Prostate gland (tissue), 2 donors: Measurements from ENCODE around the gene ORC5. TPM values are rescaled to one million over a fixed set of nuclear protein-coding genes. Genes with fewer than 3 reads are reported as not detected.

ENCODE experiments used
- DNase-seq: peaks from one replicate; pipeline ENCODE4 v3.0.0-alpha.2; 2019; ENCODE audit warnings: low spot score
- H3K27ac ChIP-seq, 2 donors: fragments of 200-600 bp; sonication (generic); 2 replicates each; pipeline ENCODE4 v1.5.1; 2017 to 2019
- H3K27me3 ChIP-seq: fragments of 200-600 bp; sonication (generic); replicated peaks from 2 replicates; pipeline ENCODE4 v1.5.1; 2019; ENCODE audit not compliant: insufficient read depth
- H3K36me3 ChIP-seq, 2 donors: fragments of 200-600 bp; sonication (generic); 1 replicate in 1 of 2; 2 replicates in 1 of 2; pipeline versions ENCODE4 v1.5.1 to v1.8.1; 2017 to 2019
- H3K4me1 ChIP-seq: fragments of 200-600 bp; sonication (generic); replicated peaks from 2 replicates; pipeline ENCODE4 v1.5.1; 2019
- H3K4me3 ChIP-seq, 2 donors: fragments of 200-600 bp; sonication (generic); 2 replicates each; pipeline ENCODE4 v1.5.1; 2017 to 2019
- H3K9me3 ChIP-seq: fragments of 200-600 bp; sonication (generic); 2 replicates; pipeline ENCODE4 v1.5.1; 2017
- POLR2A ChIP-seq: fragments of 450-650 bp; IDR thresholded peaks from one replicate; pipeline ENCODE4 v1.6.1; 2016; ENCODE audit warnings: antibody characterized with exemption, mild to moderate bottlenecking
- POLR2AphosphoS5 ChIP-seq: sonication (generic); formaldehyde crosslinking; IDR thresholded peaks from one replicate; pipeline ENCODE4 v1.6.1; 2017; ENCODE audit warnings: antibody characterized with exemption
- WGBS: methylation state at CpG from one replicate; pipeline ENCODE4 v1.1.5; 2018; 5-methylcytosine and 5-hydroxymethylcytosine counted together
- intact Hi-C: fragments of 100-400 bp; cut with DNase I; formaldehyde crosslinking; loops from one replicate; pipeline ENCODE4 v1.14.2; 2022
- total RNA-seq, 2 donors: library from RNA; depleted of rRNA; stranded (reverse); fragments of >200 nt; gene quantifications; one replicate each; pipeline ENCODE4 v1.1.0, GENCODE V29; 2016
- TF ChIP-seq, protein P1 (sequence below), 4 experiments: fragments of 200-600 bp in 2 of 4; fragments of 450-650 bp in 2 of 4; sonication (generic) in 2 of 4; IDR thresholded peaks; 1 replicate in 3 of 4; 2 replicates in 1 of 4; pipeline ENCODE4 v1.5.1; 2016 to 2019; ENCODE audit warnings: antibody characterized with exemption in 4 of 4, mild to moderate bottlenecking in 2 of 4, moderate library complexity in 2 of 4

The ORC5 gene
- total RNA-seq, 2 donors from 2014 or later = 31.6 to 50.5 TPM

DNA sequence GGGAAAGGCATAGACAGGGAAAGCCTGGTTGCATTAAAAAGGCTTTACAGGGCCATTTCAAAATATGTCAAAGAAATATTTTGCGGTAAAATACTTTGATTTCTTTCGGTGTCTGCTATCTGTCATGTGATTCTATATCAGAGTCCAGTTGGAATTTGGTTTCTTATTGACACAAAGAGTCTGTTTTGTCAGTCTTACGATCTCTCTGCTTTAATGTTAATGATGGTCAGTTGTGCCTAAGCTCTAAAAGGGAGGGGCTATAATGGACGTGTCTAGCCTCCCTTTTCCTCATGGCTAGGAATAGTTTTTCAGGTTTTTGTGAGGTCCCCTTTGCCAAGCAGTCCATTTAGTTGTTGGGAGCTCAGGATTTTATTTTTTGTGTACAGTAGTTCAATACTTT, 31.5 kb downstream of the ORC5 start:
- intact Hi-C loops = no loop called here
- TF ChIP-seq POLR2A (no peak), POLR2AphosphoS5 (no peak)
- TF ChIP-seq, protein P1, sequence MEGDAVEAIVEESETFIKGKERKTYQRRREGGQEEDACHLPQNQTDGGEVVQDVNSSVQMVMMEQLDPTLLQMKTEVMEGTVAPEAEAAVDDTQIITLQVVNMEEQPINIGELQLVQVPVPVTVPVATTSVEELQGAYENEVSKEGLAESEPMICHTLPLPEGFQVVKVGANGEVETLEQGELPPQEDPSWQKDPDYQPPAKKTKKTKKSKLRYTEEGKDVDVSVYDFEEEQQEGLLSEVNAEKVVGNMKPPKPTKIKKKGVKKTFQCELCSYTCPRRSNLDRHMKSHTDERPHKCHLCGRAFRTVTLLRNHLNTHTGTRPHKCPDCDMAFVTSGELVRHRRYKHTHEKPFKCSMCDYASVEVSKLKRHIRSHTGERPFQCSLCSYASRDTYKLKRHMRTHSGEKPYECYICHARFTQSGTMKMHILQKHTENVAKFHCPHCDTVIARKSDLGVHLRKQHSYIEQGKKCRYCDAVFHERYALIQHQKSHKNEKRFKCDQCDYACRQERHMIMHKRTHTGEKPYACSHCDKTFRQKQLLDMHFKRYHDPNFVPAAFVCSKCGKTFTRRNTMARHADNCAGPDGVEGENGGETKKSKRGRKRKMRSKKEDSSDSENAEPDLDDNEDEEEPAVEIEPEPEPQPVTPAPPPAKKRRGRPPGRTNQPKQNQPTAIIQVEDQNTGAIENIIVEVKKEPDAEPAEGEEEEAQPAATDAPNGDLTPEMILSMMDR (IDR thresholded peaks at IDR 0.05) = no peak
- no peaks in the 10 kb centered on the region for H3K4me1 ChIP-seq
- WGBS = 67% methylated on average over 4 of the region's 4 CpGs
- H3K9me3 ChIP-seq = no peaks in the 10 kb centered on the region
- H3K27me3 ChIP-seq = no peaks in the 10 kb centered on the region
- H3K36me3 ChIP-seq = no peaks in the 10 kb centered on the region
- H3K27ac ChIP-seq = no peak overlapping the region
- no peak overlapping the region for H3K4me3 ChIP-seq
- DNase-seq = no peak

DNA sequence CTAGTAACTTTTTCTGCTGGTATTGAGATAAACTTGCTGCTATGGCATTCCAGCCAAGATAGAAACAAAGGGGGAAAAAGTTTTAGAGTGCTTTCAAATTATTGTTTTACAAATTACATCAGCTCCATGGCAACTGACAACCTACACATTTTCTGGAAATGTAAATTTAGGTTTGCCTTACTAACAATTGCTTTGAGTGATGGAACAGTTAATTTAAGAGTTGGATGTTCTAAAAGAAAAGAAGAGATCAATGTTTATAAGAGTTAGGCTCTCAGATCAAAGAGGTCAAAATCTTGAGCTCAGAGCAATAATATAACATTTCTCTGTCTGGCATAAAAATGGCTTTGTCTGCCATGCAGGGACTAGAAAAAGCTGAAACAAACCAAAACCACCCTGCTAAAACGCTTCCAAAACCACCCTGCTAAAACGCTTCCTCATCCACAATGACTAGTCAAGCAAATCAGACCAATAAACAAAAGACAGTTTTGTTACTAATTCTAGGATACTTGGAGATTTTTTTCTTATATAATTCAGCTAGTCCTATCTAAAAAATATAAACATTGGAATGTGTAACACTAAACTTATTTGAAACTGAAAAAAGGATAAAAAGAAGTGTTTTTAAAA, 32.3 kb downstream of the ORC5 start:
- Histone ChIP-seq H3K4me1 (no peaks in the 10 kb centered on the region), H3K27ac (no peak overlapping the region), H3K4me3 (no peak overlapping the region), H3K27me3 (no peaks in the 10 kb centered on the region), H3K9me3 (no peaks in the 10 kb centered on the region), H3K36me3 (no peaks in the 10 kb centered on the region)
- TF ChIP-seq POLR2AphosphoS5 (no peak), POLR2A (no peak)
- TF ChIP-seq, protein P1 (IDR thresholded peaks at IDR 0.05) = no peak
- intact Hi-C loops = no loop called here
- WGBS = 47% methylated on average over 2 of the region's 2 CpGs
- no peak for DNase-seq

DNA sequence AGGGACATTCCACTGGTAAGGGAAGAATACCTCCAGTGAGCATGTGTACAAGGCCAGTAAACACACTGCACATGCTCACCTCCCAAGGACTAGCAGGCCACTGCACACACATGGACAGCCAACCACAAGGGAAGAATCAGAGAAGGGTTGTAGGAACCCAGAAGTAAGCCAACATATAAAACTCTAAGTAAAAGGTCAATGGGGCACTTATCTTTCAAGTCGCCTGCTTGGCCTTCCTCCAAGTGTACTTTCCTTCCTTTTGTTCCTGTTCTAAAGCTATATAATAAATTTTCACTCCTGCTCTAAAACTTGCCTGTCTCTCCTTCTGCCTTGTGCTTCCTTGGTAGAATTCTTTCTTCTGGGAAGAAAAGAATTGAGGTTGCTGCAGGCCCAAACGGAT, 33.0 kb downstream of the ORC5 start:
- intact Hi-C loops = no loop called here
- Histone ChIP-seq H3K27ac (no peak overlapping the region), H3K4me1 (no peaks in the 10 kb centered on the region), H3K27me3 (no peaks in the 10 kb centered on the region), H3K4me3 (no peak overlapping the region), H3K9me3 (no peaks in the 10 kb centered on the region), H3K36me3 (no peaks in the 10 kb centered on the region)
- no peak for TF ChIP-seq POLR2AphosphoS5
- TF ChIP-seq, protein P1 (IDR thresholded peaks at IDR 0.05) = no peak
- no peak for DNase-seq
- WGBS = 49% methylated on average over 2 of the region's 2 CpGs

DNA sequence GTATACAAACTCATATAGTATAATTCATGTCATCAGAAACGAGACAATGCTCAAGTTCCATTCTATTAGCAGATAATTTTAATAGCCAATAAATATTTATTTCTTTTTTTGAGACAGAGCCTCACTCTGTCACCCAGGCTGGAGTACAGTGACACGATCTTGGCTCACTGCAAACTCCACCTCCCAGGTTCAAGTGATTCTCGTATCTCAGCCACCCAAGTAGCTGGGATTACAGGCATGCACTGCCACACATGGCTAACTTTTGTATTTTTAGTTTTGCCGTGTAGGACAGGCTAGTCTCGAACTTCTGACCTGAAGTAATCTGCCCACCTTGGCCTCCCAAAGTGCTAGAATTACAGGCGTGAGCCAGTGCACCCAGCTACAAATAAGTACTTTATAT, 45.7 kb downstream of the ORC5 start:
- H3K4me1 ChIP-seq = no peaks in the 10 kb centered on the region
- H3K27ac ChIP-seq = no peak overlapping the region
- no peak for DNase-seq
- TF ChIP-seq POLR2AphosphoS5 (no peak), POLR2A (no peak)
- TF ChIP-seq, protein P1 (IDR thresholded peaks at IDR 0.05) = no peak
- 49% methylated on average over 6 of the region's 6 CpGs for WGBS
- no peaks in the 10 kb centered on the region for H3K27me3 ChIP-seq
- no peaks in the 10 kb centered on the region for H3K9me3 ChIP-seq
- no peak overlapping the region for H3K4me3 ChIP-seq
- intact Hi-C loops = no loop called here
- no peaks in the 10 kb centered on the region for H3K36me3 ChIP-seq

DNA sequence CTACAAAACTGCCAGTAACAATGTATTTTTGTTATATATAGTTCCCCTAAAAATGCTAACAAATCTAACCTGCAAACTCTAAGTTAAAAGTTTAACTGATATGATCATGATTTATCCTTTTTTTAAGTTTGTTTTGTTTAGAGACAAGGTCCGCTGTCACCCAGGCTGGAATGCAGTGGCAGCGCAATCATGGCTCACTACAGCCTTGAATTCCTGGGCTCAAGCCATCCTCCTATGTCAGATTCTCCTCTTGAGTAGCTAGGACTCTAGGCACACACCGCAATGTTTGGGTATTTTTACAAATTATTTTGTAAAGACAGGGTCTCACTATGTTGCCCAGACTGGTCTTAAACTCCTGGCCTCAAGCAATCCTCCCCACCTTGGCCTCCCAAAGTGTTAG, 46.6 kb downstream of the ORC5 start:
- TF ChIP-seq, protein P1 (IDR thresholded peaks at IDR 0.05) = no peak
- TF ChIP-seq POLR2A = no peak
- no peak overlapping the region for H3K27ac ChIP-seq
- H3K36me3 ChIP-seq = no peaks in the 10 kb centered on the region
- no peaks in the 10 kb centered on the region for H3K4me1 ChIP-seq
- H3K9me3 ChIP-seq = no peaks in the 10 kb centered on the region
- 90% methylated on average over 3 of the region's 3 CpGs for WGBS
- no peak for DNase-seq
- intact Hi-C loops = no loop called here
- no peaks in the 10 kb centered on the region for H3K27me3 ChIP-seq
- H3K4me3 ChIP-seq = no peak overlapping the region
